ENCODE data around the gene SLC1A2. TPM values are rescaled to one million over a fixed set of nuclear protein-coding genes. Genes with fewer than 3 reads are reported as not detected.
A peak's percentile ranks its signal among the peaks of the same experiment; 100 is the strongest.

The SLC1A2 gene
- total RNA-seq, 1 donor from 2014 or later = 4.9 TPM

DNA sequence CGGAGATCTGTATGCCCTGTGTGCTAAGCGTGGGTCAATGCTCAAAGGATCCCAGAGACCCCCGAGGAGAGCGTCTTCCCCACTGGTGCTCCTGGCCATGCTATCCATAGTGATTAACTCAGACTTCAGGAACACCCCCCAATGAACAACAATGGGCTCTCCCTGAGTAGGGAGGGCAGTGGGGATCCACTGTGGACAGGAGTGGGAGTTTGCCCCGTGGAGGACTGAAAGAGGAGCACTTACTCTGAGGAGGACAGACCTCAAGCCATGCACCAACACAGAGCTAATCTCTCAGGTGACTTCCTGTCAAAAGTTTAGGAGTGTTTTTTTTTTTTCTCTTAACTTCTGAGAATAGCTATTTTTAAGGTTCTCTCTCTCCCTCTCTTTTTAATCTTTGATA lies 24.4 kb downstream of the SLC1A2 start:
- H3K4me1 Mint-ChIP-seq = peaks cover 10% of the 10 kb centered on the region
- peaks cover 5% of the 10 kb centered on the region for H3K9me3 Mint-ChIP-seq
- no peak overlapping the region for H3K4me3 ChIP-seq
- no peaks in the 10 kb centered on the region for H3K9me3 ChIP-seq (ENCODE audit: low read depth)
- H2AFZ ChIP-seq (replicated peaks) = no peak overlapping the region
- H3K4me2 ChIP-seq = no peak overlapping the region
- H3F3A ChIP-seq (ENCODE audit: low read depth) = peaks cover 9% of the 10 kb centered on the region
- H3K4me1 ChIP-seq = peaks cover 6% of the 10 kb centered on the region
- H4K20me1 ChIP-seq (ENCODE audit: low read depth) = no peaks in the 10 kb centered on the region
- no peaks in the 10 kb centered on the region for H3K36me3 ChIP-seq
- H3K36me3 Mint-ChIP-seq = peaks cover 3% of the 10 kb centered on the region
- H3K9ac ChIP-seq = no peak overlapping the region
- peaks cover 4% of the 10 kb centered on the region for H3K27me3 Mint-ChIP-seq (ENCODE audit: insufficient read depth, low read depth)
- TF ChIP-seq, protein P1, sequence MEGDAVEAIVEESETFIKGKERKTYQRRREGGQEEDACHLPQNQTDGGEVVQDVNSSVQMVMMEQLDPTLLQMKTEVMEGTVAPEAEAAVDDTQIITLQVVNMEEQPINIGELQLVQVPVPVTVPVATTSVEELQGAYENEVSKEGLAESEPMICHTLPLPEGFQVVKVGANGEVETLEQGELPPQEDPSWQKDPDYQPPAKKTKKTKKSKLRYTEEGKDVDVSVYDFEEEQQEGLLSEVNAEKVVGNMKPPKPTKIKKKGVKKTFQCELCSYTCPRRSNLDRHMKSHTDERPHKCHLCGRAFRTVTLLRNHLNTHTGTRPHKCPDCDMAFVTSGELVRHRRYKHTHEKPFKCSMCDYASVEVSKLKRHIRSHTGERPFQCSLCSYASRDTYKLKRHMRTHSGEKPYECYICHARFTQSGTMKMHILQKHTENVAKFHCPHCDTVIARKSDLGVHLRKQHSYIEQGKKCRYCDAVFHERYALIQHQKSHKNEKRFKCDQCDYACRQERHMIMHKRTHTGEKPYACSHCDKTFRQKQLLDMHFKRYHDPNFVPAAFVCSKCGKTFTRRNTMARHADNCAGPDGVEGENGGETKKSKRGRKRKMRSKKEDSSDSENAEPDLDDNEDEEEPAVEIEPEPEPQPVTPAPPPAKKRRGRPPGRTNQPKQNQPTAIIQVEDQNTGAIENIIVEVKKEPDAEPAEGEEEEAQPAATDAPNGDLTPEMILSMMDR (IDR thresholded peaks at IDR 0.05) = no peak
- TF ChIP-seq EZH2phosphoT487 (IDR thresholded peaks at IDR 0.05) = no peak
- no peak for TF ChIP-seq EZH2 (IDR thresholded peaks at IDR 0.05)
- no peaks in the 10 kb centered on the region for H3K79me2 ChIP-seq (ENCODE audit: low read depth)
- no peaks in the 10 kb centered on the region for H3K27me3 ChIP-seq
- no peak overlapping the region for H3K27ac ChIP-seq
- no peak overlapping the region for H3K27ac Mint-ChIP-seq
- no peak overlapping the region for H3K4me3 Mint-ChIP-seq
- DNase-seq (ENCODE audit: low spot score) = no peak

DNA sequence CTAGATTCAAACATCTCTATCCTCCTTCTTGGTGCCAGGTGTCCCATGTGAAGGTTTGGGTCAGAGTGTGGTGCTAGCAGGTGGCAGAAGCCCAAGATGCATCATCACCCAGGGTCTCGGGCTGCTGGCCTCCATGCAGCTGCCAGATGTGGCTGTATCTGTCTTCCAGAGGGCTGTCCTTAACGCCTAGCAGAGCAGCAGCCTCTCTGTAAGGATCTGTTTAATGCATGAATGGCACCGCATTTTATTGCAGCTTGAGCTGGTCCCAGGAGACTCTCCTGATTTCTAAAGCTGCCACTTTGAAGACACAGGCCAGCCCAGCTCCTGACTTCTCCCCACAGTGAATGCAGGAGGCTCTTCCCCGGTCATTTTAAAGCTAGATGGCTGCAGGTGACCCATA lies 26.3 kb downstream of the SLC1A2 start:
- no peaks in the 10 kb centered on the region for H4K20me1 ChIP-seq (ENCODE audit: low read depth)
- peak; percentile 65 for DNase-seq (ENCODE audit: low spot score)
- peaks cover 9% of the 10 kb centered on the region for H3F3A ChIP-seq (ENCODE audit: low read depth)
- H3K4me2 ChIP-seq = no peak overlapping the region
- peaks cover 6% of the 10 kb centered on the region for H3K4me1 ChIP-seq
- H3K27me3 Mint-ChIP-seq (ENCODE audit: insufficient read depth, low read depth) = peaks cover 4% of the 10 kb centered on the region
- TF ChIP-seq, protein P1 (IDR thresholded peaks at IDR 0.05) = no peak
- no peak for TF ChIP-seq EZH2phosphoT487 (IDR thresholded peaks at IDR 0.05)
- TF ChIP-seq EZH2 (IDR thresholded peaks at IDR 0.05) = no peak
- H3K4me1 Mint-ChIP-seq = peaks cover 10% of the 10 kb centered on the region
- H3K79me2 ChIP-seq (ENCODE audit: low read depth) = no peaks in the 10 kb centered on the region
- peaks cover 3% of the 10 kb centered on the region for H3K9me3 Mint-ChIP-seq
- no peaks in the 10 kb centered on the region for H3K27me3 ChIP-seq
- H3K4me3 ChIP-seq = no peak overlapping the region
- H3K27ac Mint-ChIP-seq = peak overlapping the region; percentile 72
- H3K9ac ChIP-seq = no peak overlapping the region
- H2AFZ ChIP-seq (replicated peaks) = no peak overlapping the region
- no peaks in the 10 kb centered on the region for H3K36me3 ChIP-seq
- no peaks in the 10 kb centered on the region for H3K9me3 ChIP-seq (ENCODE audit: low read depth)
- no peak overlapping the region for H3K4me3 Mint-ChIP-seq
- no peak overlapping the region for H3K27ac ChIP-seq
- H3K36me3 Mint-ChIP-seq = peaks cover 3% of the 10 kb centered on the region

DNA sequence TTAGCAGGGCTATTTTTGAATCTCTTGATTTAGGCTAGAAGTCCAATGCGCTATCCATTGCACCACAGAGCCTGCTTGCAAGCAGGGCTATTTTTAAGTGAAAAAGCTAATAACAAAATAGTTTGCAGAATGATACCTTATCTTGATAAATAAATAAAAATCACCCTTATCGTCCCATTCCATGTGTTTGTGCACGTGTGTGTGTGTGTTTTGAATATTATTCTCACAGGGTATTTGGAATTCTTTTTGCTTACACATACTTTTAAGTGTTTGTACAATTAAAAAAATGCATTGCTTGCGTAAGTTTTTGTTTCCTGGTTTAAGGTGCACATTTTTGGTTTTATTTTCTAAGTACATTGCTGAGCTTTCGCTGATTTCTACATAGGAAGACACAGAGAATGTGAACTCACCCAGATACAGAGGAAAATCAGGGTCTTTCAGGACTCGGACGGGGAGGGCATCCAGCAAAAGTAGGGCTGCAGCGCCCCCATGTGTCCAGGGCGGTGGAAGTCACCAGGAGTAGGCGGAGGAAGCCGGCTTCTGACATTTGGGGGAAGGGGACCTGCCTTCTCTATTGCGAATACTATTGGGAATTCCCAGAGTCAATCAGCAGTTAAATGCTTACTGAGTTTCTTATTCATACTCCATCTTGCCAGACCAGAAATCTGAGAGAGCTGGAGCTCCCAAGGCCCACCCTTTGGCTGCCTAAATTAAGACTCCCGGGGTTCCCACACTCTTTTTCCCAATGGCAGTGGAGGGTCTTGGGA lies 27.3 kb downstream of the SLC1A2 start:
- TF ChIP-seq EZH2phosphoT487 (IDR thresholded peaks at IDR 0.05) = no peak
- TF ChIP-seq, protein P1 (IDR thresholded peaks at IDR 0.05) = peak; percentile 98
- Histone ChIP-seq H3K4me3 (no peak overlapping the region), H3K36me3 (no peaks in the 10 kb centered on the region), H3K27me3 (no peaks in the 10 kb centered on the region), H3K27ac (no peak overlapping the region), H4K20me1 (ENCODE audit: low read depth) (no peaks in the 10 kb centered on the region), H2AFZ (replicated peaks) (no peak overlapping the region), H3K79me2 (ENCODE audit: low read depth) (no peaks in the 10 kb centered on the region), H3F3A (ENCODE audit: low read depth) (peaks cover 9% of the 10 kb centered on the region), H3K4me2 (no peak overlapping the region), H3K9me3 (ENCODE audit: low read depth) (no peaks in the 10 kb centered on the region), H3K9ac (no peak overlapping the region), H3K4me1 (peaks cover 6% of the 10 kb centered on the region)
- Mint-ChIP-seq H3K27ac (no peak overlapping the region), H3K4me1 (peaks cover 15% of the 10 kb centered on the region), H3K9me3 (no peaks in the 10 kb centered on the region), H3K4me3 (no peak overlapping the region), H3K27me3 (ENCODE audit: insufficient read depth, low read depth) (peaks cover 4% of the 10 kb centered on the region), H3K36me3 (no peaks in the 10 kb centered on the region)
- DNase-seq (ENCODE audit: low spot score) = peak; percentile 88

All from neural progenitor cell (in vitro differentiated cells).